ENCODE data around the gene HCN4. TPM values are rescaled to one million over a fixed set of nuclear protein-coding genes. Genes with fewer than 3 reads are reported as not detected.
"Not testable (repeated sequence)": the region's sequence is repeated elsewhere in the genome, so short reads cannot be mapped to it uniquely, and the experiment has no call there.

HCN4 gene
- total RNA-seq, 2 experiments from 2014 or later, result not detected

DNA sequence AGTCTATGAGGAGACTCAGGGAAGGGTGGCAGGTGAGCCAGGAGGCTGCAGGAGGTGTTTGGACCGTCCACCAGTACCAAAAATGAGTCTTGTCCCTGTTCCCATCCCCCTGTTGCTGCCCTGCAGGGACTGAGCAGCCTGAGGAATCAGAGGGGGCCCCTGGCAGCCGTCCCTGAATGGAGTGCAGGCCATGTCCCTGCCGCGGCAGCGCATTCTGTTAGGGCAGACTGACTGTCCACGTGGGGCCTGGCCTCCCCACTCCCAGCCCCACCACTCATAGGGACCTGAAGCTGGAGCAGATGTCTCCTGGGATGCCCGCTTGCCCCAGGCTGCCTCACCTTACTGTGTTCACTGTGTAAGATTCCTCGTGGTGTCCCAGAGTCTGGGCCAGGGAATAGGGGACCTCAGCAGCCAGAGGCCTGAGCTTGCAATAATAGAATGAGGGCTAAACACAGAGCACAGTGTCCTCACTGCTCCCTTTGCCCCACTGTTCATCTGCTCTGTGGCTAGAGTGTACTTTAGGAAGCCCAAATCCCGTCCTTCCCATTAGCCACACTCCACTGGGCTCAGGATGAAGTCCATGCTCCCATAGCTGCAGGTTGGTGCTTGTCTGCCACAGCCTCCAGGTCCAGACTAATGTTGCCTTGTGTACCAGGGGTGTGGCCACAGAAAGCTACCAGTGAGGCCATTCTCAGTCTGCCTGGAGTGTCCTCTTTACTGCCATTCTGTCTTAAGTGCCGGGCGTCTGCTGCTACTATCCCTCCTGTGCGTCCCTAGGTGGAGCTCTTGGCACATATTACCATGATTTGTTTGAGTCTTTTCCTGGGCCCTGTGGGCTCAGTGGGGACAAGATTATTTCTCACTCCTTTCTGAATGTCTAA, 63.2 kb downstream of the HCN4 start:
- ChIA-PET POLR2A (interaction anchor here (0.6 kb wide), 1 partner anchor 285 kb away, joined by 7 read pairs; no protein-coding TSS in a partner anchor), CTCF (no interaction called here)

DNA sequence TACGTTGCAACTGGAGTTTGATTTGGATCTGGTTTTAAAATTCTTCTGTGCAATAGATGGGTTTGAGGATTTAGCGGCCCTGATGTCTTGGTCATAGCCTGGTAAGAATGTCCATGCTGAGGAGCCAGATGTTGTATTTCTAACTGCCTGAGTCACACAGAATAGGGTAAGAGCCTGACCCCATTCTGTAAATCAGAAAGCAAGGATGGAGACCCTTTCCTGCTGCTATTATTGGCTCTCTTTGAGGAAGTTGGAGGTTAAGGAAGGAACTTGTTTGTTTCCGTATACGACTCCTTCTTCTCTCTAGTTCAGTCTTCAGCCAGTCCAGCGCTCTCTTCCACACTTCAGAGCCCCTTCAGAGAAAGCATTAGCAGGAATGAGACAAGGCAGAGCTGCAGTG, 65.1 kb downstream of the HCN4 start:
- ChIA-PET POLR2A (no interaction called here), CTCF (no interaction called here)

DNA sequence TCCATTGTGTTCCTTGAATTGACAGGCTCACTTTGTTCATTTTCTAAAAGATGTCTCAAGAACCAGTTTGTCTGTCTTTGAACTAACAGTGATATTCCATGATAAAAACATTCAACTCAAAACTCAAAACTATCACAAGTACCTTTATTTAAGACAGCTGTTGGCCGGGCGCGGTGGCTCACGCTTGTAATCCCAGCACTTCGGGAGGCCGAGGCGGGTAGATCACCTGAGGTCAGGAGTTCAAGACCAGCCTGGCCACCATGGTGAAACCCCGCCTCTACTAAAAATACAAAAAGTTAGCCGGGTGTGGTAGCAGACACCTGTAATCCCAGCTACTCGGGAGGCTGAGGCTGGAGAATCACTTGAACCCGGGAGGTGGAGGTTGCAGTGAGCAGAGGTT, 68.5 kb downstream of the HCN4 start:
- CTCF ChIA-PET, POLR2A ChIA-PET: not testable (repeated sequence)

DNA sequence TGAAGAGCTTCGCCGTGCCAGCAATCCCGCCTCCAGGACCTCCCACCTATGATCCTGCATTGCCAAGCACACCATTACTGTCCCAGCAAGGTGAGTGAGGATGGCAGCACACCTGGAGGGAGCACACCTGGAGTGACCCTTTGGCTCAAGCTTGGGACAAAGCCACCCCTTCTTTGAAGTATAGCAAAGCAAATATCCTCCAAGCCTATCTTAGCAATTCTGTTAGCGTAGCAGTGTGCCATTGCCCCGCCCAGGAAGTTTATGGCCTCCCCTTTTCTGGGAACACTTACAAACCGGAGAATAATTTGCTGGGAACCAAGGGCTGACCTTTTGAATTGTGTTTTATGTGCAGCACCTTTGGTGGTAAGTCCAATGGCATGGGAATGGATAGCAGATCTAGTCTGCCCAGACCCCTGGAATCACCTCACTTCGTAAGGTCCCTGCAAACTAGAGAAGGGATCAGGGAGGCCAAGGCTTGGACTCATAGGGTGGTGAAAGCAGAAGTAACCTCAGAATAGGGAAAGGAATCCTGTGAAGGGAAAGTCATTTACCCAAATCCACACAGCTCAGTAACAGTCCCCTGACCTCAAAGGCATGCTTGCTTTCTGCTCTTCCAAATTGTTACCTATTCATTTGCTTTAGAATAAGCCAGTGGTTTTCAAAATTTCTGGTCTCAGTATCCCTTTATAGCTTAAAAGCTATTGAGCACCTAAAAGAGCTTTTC, 70.1 kb downstream of the HCN4 start:
- ChIA-PET POLR2A (no interaction called here), CTCF (no interaction called here)

DNA sequence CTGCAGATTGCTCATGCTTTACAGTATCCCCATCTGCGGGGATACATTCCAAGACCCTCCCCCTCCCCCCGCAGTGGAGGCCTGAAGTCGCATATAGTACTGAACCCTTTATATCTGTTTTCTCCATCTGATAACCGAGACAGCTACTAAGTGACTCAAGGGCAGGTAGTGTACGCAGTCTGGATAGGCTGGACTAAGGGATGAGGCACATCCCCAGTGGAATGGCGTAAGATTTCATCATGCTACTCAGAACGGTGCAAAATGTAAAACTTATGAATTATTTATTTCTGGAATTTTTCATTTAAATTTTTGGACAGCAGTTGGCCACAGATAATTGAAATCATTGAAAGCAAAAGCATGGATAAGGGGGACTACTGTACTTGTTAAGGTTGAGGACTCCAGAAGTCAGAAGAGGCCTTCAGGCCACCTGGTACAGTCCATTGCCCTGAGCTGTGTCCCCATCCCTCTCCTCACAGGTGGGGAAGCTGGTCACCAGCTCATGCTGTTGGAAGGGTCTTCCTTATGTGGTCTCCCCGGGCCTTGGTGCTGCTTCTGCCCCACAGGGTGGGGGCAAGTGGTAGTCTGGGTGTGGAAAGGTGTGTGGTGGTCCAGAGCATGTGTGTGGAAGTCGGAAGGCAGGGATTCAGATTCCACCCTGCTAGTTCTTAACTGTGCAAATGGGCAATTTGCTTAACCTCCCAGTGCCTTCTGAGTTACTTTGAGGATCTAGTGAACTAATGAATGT, 72.0 kb downstream of the HCN4 start:
- CTCF ChIA-PET, result no interaction called here
- POLR2A ChIA-PET, result no interaction called here

DNA sequence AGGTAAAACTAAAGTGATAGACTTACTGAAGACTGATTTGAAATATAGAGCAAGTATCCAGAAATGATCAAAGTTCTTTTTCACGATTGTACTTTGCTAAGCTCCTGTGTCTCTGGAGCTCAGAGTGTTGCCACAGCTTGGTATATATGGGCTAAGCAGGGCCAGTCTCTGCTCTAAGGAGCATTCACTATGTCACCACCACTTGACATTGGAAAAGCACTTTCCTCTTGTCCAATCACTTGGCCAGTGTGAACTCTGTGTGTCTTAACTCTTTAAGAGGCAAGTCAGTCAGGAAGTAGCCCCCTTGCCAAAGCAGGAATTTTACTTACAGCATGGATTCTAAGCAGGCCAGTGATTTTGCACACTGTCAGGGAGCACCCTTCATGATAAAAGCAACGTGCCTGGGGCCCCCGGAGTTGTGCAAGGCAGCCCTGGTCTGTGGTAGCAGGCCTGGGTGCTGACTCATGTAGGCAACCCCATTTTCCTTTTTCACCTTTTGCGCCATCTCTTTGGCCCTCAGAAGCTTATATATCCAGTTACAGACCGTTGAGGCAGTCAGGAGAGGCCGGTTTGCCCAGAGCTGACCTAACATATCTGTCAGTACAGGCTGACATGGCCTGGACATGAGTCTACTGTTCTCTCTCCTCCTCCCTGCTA, 73.0 kb downstream of the HCN4 start:
- ChIA-PET POLR2A (no interaction called here), CTCF (interaction anchor here (0.6 kb wide), 1 partner anchor 417 kb away, joined by 3 read pairs; no protein-coding TSS in a partner anchor)

DNA sequence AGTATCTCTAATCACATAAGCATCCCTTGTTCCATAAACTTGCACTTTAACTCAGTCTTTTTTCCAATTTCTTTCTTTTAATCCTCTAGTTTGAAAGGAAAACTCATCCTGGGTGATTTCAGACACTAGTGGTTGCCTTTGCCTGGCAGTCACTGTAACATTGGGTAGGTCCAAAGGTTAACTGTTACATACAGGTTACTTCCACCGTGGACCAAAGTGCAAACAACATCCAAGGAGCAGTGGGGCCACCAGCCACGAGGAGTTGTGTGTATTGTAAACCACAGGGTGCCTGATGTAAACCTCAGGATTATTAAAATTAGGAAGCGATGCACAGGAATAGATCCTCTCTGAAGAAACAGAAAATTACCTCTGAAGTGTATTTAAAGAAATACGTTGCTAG, 75.0 kb downstream of the HCN4 start:
- ChIA-PET POLR2A (no interaction called here), CTCF (no interaction called here)

- ChIA-PET POLR2A (no interaction called here), CTCF (no interaction called here)
Measured at GRCh38 chr15:73291441-73291840, 77.3 kb downstream of the HCN4 start.

DNA sequence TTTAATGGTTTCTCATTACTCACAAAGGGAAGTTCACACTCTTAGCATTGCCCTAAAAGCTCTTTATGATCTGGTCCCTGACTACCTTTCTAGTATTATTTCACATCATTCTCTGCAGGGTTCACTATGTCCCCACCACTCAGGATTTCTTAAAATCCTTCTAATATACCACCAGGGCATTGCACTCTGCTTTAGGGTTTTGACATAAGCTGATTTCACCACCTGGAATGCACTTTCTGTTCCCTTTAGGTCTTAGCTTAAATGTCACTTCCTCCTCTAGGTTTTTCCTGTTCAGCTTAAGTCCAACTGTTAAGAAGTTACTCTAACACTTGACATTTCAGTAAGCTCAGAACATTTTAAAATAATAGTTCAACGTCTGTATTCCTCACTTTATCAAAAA, 81.7 kb downstream of the HCN4 start:
- POLR2A ChIA-PET, result no interaction called here

DNA sequence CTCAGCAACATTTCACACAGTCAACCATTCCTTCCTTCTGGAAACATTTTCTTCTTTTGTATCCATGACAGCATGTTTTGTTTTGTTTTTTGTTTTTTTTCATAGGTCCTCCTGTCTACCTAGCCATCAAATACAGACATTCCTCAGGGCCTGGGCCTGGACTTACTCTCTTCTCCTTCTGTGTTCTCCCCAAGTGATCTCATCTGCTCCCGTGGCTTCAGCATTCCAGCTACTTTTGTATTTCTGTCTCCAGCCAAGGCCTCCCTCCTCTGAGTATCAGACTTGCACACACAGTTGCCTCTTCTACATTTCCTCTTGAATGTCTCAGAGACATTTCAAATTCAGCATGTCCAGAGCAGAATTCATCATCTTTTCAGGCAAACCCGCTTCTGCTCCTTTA, 82.4 kb downstream of the HCN4 start:
- POLR2A ChIA-PET, result no interaction called here
- CTCF ChIA-PET, result interaction anchor here (0.9 kb wide), 1 partner anchor 9 kb away, joined by 3 read pairs; no protein-coding TSS in a partner anchor

More for the DNA sequence above, 81.7 kb downstream of the HCN4 start:
- CTCF ChIA-PET, result interaction anchor here (0.9 kb wide), 1 partner anchor 10 kb away, joined by 3 read pairs; no protein-coding TSS in a partner anchor

DNA sequence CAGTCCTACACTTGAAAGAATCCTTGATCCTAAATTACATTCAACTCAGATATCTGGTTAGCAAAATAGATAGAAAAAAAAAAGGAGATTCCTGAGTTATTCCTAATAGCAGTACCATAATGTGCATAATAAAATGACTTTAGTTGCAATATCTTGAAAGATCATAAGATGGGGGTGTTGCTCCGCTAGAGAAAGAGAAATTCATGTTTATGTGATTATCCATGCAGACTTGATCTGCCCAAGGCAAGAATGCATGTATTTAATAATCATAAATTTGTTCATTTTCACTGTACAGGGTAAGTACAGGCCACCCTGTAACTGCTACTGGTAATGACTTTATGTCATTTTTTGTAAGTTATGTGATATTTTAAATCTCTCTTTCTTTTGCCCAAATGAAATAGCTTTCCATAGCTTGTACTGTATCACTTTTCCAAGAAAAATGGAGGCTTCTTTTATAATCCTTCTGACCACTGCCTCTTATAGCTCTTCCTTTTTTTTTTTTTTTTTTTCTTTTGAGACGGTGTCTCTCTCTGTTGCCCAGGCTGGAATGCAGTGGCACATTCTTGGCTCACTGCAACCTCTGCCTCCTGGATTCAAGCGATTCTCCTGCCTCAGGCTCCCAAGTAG, 84.6 kb downstream of the HCN4 start:
- POLR2A ChIA-PET, result no interaction called here
- CTCF ChIA-PET, result interaction anchor here (0.9 kb wide), 1 partner anchor 11 kb away, joined by 4 read pairs; no protein-coding TSS in a partner anchor

DNA sequence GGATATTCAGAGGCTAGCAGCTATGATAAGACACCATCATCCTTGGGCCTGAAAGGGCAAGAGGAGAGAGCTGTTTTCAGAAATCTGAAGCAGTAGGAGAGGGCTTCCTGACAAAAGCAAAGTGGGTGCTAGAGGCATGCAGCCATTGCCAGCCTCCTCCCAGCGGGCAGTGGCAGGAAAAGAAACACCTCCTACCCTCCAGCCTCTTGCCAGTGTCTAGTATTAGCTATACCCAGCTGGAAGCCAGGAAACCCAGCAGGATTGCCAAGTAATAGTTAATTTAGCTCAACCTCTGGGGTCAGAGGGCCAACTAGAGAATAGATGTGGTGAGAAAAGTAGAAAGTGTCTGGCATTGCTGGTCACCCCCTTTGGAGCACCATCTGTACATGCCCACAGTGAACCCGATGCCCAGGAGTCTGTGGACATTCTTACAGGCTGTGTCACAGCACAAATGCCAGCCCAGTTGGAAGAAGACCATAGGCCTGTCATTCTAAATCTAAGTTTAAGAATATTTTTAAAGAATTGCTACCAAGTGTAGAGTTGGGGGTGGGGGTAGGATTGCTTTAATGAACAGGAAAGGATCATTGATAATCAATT, 85.3 kb downstream of the HCN4 start:
- CTCF ChIA-PET, result interaction anchor here (0.6 kb wide), 1 partner anchor 44 kb away, joined by 3 read pairs; no protein-coding TSS in a partner anchor
- POLR2A ChIA-PET, result no interaction called here

GRCh38 chr15:73282567-73283365, 86.0 kb downstream of the HCN4 start:
- ChIA-PET POLR2A (no interaction called here), CTCF (interaction anchor here (0.6 to 0.8 kb wide), 2 partner anchors 9 to 44 kb away, joined by 3 read pairs; no protein-coding TSS in a partner anchor)

DNA sequence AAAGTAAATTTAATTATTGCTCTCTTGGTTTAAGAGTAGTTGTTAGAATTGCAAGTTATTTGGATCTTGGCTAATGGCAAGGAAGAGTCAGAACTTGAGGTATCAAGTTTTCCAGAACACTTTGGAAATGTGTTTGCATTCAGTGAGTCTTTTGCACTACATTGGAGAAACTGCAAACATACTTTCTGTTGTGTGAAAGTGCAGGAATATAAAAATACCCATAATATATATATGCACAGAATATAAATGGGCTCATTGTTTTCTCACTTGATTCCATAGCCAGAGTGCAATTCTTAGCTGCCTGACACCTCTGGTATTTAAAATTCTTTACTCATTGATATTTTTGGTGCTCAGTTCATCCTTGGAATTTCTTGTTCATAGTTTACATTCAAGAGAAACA, 92.9 kb downstream of the HCN4 start:
- POLR2A ChIA-PET, result no interaction called here
- CTCF ChIA-PET, result no interaction called here

- ChIA-PET POLR2A (no interaction called here), CTCF (interaction anchor here (0.5 to 2.4 kb wide), 7 partner anchors 8 to 1293 kb away, joined by 3 to 13 read pairs (median 4); no protein-coding TSS in a partner anchor)
Measured at GRCh38 chr15:73273181-73274002, 95.4 kb downstream of the HCN4 start.

DNA sequence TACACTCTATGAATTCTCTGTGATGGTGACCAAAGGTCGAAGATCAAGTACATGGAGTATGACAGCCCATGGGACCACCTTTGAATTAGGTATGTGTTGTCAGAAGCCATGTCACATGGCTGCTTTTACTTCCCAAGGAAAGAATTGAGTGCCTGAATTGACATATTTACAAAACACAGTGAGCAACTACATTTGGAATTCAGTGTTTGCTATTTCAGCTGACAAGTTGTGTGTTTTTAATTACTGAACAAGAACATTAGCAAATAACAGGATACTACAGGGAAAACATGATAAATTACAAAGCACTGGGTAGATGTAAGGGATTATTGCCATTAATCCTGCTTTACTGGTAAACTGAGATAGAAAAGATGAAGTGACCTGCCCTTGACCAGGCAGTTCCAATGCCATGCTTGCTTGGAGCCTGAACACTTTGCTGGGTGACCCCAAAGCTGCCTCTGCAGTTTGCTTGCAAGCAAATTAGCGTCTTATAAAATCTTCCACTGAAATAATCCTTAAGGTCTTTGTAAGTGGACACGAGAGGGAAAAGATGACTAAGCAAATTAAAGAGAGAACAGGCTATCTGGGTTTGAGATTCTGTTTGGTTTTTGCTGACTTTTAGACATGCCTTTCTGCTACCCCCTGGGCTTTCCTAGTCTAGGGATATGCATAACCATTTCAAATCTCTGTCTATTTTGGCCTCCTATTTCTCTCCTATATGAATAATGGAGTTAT, 98.2 kb downstream of the HCN4 start:
- ChIA-PET CTCF (no interaction called here), POLR2A (no interaction called here)

All from activated CD8-positive, alpha-beta memory T cell treated with anti-CD3 and anti-CD28 coated beads for 36 hours (primary cell).